ENCODE data around the gene P2RX3. TPM values are rescaled to one million over a fixed set of nuclear protein-coding genes. Genes with fewer than 3 reads are reported as not detected.

Gene P2RX3
- total RNA-seq, 1 donor, result not detected

DNA sequence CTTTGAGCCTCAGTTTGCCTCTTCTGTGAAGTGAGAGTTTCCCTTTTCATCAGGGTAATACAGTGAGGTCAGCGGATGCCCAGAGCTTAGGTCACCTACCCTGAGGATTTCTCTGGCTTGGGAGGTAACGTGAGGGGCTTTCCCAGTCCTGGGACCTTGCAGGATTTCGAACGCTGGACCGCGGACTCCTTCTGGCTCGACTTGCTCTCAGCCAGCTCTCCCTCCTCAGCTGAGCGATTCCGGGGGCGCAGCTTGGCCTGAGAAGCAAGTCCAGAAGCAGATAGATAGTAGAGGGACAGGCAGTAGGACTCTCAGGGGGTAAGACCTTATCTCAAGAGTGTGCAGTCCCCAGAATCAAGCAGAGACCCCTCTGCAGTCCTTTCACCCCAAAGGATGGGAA, 37.4 kb upstream of the P2RX3 start:
- TF ChIP-seq, protein P1, sequence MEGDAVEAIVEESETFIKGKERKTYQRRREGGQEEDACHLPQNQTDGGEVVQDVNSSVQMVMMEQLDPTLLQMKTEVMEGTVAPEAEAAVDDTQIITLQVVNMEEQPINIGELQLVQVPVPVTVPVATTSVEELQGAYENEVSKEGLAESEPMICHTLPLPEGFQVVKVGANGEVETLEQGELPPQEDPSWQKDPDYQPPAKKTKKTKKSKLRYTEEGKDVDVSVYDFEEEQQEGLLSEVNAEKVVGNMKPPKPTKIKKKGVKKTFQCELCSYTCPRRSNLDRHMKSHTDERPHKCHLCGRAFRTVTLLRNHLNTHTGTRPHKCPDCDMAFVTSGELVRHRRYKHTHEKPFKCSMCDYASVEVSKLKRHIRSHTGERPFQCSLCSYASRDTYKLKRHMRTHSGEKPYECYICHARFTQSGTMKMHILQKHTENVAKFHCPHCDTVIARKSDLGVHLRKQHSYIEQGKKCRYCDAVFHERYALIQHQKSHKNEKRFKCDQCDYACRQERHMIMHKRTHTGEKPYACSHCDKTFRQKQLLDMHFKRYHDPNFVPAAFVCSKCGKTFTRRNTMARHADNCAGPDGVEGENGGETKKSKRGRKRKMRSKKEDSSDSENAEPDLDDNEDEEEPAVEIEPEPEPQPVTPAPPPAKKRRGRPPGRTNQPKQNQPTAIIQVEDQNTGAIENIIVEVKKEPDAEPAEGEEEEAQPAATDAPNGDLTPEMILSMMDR (IDR thresholded peaks at IDR 0.05; ENCODE audit: insufficient read depth, low read length), result no peak
- DNase-seq (ENCODE audit: low read depth), result no peak
- no peak overlapping the region for H3K4me3 ChIP-seq (ENCODE audit: low read depth, low read length)

DNA sequence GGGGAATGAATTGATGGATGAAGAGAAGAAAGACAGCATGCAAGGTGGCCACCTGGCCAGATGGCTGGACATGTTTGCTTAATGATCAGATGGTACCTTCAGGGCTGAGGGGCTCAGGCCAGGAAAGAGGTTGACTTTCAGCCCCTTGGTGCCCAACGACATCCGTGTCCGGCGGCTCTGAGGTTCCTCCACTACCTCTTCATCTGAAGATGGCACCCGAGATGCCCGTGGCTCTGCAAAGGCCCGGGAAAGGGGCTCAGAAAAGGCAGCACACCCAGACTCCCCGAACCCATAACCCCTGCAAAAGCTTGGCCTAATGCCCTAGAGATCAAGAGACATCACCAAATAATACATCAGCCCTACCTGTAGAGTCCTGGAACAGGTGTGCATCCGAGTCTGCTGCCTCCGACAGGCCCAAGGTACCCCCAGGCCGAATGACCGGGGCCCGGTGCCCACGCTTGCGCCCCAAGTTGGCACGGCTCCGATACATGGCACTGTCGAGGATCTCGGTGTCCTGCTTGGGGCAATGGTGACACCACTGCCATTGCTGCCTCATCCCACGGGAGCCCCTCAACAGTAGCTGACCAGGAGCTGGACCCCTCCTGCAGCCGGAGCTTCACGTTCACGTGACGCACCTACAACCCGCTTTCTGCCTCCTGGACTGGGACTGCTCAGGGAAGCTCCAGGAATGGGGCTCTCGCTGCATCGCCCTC, 36.3 kb upstream of the P2RX3 start:
- no peak overlapping the region for H3K4me3 ChIP-seq (ENCODE audit: low read depth, low read length)
- TF ChIP-seq, protein P1 (IDR thresholded peaks at IDR 0.05; ENCODE audit: insufficient read depth, low read length), result no peak
- no peak for DNase-seq (ENCODE audit: low read depth)

DNA sequence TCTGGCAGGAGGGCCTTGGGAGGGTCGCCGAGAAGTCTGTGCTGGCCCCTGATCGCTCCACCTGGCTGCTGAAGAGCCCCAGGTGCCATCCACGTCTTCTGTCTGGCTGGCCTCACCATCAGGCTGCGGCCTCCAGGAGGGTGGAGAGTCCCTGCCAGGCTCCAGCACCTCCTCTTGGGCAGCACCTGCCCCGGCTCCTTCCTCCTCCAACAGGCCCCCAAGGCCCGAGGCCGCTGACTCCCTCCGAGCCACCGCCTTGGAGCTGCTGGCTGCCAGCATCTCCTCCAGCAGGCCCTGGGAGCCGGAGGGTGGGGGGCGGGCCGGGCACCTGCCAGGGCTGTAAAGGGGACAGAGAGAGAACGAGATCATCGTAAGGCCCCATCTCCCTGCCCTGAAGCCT, 35.7 kb upstream of the P2RX3 start:
- no peak overlapping the region for H3K4me3 ChIP-seq (ENCODE audit: low read depth, low read length)
- TF ChIP-seq, protein P1 (IDR thresholded peaks at IDR 0.05; ENCODE audit: insufficient read depth, low read length), result no peak
- DNase-seq (ENCODE audit: low read depth), result no peak

DNA sequence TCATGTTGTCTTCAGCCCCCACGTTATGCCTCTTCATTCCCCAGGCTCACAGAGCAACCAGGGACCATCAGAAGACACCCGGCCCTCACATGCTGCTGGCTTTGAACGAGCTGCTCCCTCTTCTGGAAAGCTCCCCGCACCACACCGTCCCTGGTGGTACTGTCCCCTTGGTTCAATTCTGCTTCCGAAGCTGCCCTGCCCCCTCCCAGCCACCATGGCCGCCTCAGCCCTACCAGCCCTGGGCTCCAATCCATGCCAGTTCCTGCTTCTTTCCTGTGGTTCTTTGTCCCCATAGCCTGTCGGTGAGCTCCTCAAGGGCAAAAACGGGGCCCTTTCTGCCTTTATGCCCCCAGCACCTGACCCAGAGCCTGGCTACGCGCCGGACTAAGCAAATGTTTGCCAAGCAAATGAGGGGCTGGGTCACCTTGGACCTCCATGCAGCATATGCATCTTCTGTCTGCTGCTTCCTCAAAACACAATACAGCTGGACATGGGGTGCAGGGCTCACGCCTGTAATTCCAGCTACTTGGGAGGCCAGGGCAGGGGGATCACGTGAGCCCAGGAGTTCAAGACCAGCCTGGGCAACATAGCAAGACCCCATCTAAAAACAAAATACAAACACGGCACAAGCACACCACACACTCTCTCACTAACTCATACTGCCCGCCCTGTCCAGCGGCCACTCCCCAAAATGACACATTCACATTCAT, 34.7 kb upstream of the P2RX3 start:
- TF ChIP-seq, protein P1 (IDR thresholded peaks at IDR 0.05; ENCODE audit: insufficient read depth, low read length), result no peak
- no peak for DNase-seq (ENCODE audit: low read depth)
- H3K4me3 ChIP-seq (ENCODE audit: low read depth, low read length), result no peak overlapping the region

DNA sequence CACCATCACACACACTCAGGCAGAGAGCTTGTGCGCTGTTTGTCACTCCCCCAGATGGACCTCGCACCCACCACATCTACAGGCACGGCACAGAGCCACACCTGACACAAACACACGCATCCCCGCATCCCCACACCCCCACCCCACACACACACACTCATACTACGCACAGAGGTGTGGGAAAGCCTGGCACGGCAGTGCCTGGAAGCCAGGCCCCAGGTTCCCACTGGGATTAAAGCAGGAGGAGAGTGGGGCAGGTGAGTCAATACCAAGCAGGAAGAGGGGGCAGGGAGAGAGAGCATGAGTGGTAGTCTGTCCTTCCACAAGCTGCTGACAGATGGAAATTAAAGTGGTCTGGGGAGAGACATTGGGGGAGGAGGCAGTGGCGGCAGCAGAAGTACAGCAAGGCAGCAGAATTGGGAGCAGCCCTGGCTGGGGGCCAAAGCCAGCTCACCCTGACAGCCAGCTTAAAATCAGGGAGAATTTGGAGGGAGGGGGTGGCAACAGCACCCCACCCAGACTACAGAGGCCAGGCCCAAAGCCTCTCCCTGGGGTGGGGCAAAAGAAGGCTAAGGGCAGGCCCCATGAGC, 34.1 kb upstream of the P2RX3 start:
- no peak overlapping the region for H3K4me3 ChIP-seq (ENCODE audit: low read depth, low read length)
- peak; percentile 62 for DNase-seq (ENCODE audit: low read depth)

DNA sequence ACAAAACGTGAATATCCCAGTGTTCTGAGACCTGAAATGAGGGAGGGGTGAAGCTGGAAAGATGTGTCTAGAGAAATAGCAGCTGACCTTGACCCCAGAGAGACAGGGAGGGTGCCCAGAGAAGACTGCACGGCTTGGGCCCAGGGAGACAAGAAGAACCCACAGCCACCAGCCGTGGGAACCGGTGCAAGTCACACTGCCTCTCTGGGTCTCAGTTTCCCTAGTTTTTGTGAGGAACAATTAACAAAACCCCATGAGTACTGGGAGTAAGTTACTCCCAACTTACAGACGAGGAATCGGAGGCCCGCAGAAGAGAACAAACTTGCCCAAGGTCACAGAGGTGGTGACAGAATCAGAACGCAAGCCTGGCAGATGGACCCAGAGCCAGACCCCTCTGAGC, 32.6 kb upstream of the P2RX3 start:
- no peak for DNase-seq (ENCODE audit: low read depth)
- H3K4me3 ChIP-seq (ENCODE audit: low read depth, low read length), result no peak overlapping the region
- TF ChIP-seq, protein P1 (IDR thresholded peaks at IDR 0.05; ENCODE audit: insufficient read depth, low read length), result no peak

More for the DNA sequence above, 34.1 kb upstream of the P2RX3 start:
- TF ChIP-seq, protein P1 (IDR thresholded peaks at IDR 0.05; ENCODE audit: insufficient read depth, low read length), result no peak

All from fibroblast of the aortic adventitia (primary cell).